ENCODE data around the gene FGD4.
"Not testable (repeated sequence)": the region's sequence is repeated elsewhere in the genome, so short reads cannot be mapped to it uniquely, and the experiment has no call there.

Gene FGD4

GRCh38 chr12:32561931-32562341, 162.6 kb downstream of the FGD4 start:
- DNase-seq (ENCODE audit: low read depth) = no peak

- DNase-seq (ENCODE audit: low read depth) = not testable (repeated sequence)
These were observed 163.1 kb downstream of the FGD4 start for GRCh38 chr12:32562413-32562812.

- DNase-seq (ENCODE audit: low read depth) = no peak
These were observed 167.4 kb downstream of the FGD4 start for GRCh38 chr12:32566663-32567295.

GRCh38 chr12:32567296-32567674, 167.9 kb downstream of the FGD4 start:
- DNase-seq (ENCODE audit: low read depth) = no peak

- DNase-seq (ENCODE audit: low read depth) = peak; percentile 71
These were observed 168.9 kb downstream of the FGD4 start for GRCh38 chr12:32568228-32568627.

GRCh38 chr12:32569259-32569658, 169.9 kb downstream of the FGD4 start:
- no peak for DNase-seq (ENCODE audit: low read depth)

GRCh38 chr12:32574585-32574984, 175.2 kb downstream of the FGD4 start:
- no peak for DNase-seq (ENCODE audit: low read depth)

GRCh38 chr12:32577328-32577727, 178.0 kb downstream of the FGD4 start:
- DNase-seq (ENCODE audit: low read depth) = no peak

- DNase-seq (ENCODE audit: low read depth) = no peak
These were observed 184.2 kb downstream of the FGD4 start for GRCh38 chr12:32583534-32583933.

- DNase-seq (ENCODE audit: low read depth) = no peak
These were observed 186.3 kb downstream of the FGD4 start for GRCh38 chr12:32585680-32586079.

- peak; percentile 72 for DNase-seq (ENCODE audit: low read depth)
These were observed 187.0 kb downstream of the FGD4 start for GRCh38 chr12:32586390-32586789.

- no peak for DNase-seq (ENCODE audit: low read depth)
These were observed 188.5 kb downstream of the FGD4 start for GRCh38 chr12:32587581-32588495.

- DNase-seq (ENCODE audit: low read depth) = no peak
These were observed 189.2 kb downstream of the FGD4 start for GRCh38 chr12:32588604-32589003.

- no peak for DNase-seq (ENCODE audit: low read depth)
These were observed 190.0 kb downstream of the FGD4 start for GRCh38 chr12:32589165-32589865.

GRCh38 chr12:32595251-32595650, 195.9 kb downstream of the FGD4 start:
- DNase-seq (ENCODE audit: low read depth) = peak; percentile 86

- no peak for DNase-seq (ENCODE audit: low read depth)
These were observed 196.7 kb downstream of the FGD4 start for GRCh38 chr12:32596030-32596429.

GRCh38 chr12:32598688-32599087, 199.3 kb downstream of the FGD4 start:
- DNase-seq (ENCODE audit: low read depth) = no peak

GRCh38 chr12:32600681-32601080, 201.3 kb downstream of the FGD4 start:
- no peak for DNase-seq (ENCODE audit: low read depth)

GRCh38 chr12:32603071-32603470, 203.7 kb downstream of the FGD4 start:
- no peak for DNase-seq (ENCODE audit: low read depth)

- DNase-seq (ENCODE audit: low read depth) = peak; percentile 76
These were observed 204.5 kb downstream of the FGD4 start for GRCh38 chr12:32603858-32604257.

GRCh38 chr12:32604565-32604964, 205.2 kb downstream of the FGD4 start:
- no peak for DNase-seq (ENCODE audit: low read depth)

- DNase-seq (ENCODE audit: low read depth) = no peak
These were observed 206.2 kb downstream of the FGD4 start for GRCh38 chr12:32605326-32606095.
